BE2C (cell line): Measurements from ENCODE around the gene C5orf24.

Source experiments
- DNase-seq: peaks from one replicate; pipeline ENCODE4 v3.0.0-alpha.2; 2020
- H3K27me3 ChIP-seq: fragments of 250-450 bp; sonication (Bioruptor Pico); 2 replicates; pipeline ENCODE4 v1.5.1; 2020; ENCODE audit warnings: mild to moderate bottlenecking
- H3K36me3 ChIP-seq: fragments of 250-450 bp; sonication (Bioruptor Pico); 2 replicates; pipeline ENCODE4 v1.5.1; 2020; ENCODE audit warnings: mild to moderate bottlenecking
- H3K4me1 ChIP-seq: fragments of 250-450 bp; sonication (Bioruptor Pico); 2 replicates; pipeline ENCODE4 v1.5.1; 2020
- H3K4me3 ChIP-seq: 2 replicates; pipeline ENCODE4 v1.5.1; 2011; ENCODE audit warnings: low read depth, low read length
- H3K9me3 ChIP-seq: fragments of 250-450 bp; sonication (Bioruptor Pico); 2 replicates; pipeline ENCODE4 v1.5.1; 2020
- CTCF ChIP-seq: IDR thresholded peaks from 2 replicates; pipeline ENCODE4 v1.5.1; 2012; ENCODE audit warnings: mild to moderate bottlenecking, low read depth, low read length

C5orf24 gene

GRCh38 chr5:134818776-134819175 is 27.0 kb upstream of the C5orf24 start:
- TF ChIP-seq CTCF = no peak
- H3K4me3 ChIP-seq = no peak overlapping the region
- peaks cover 74% of the 10 kb centered on the region for H3K36me3 ChIP-seq

DNA sequence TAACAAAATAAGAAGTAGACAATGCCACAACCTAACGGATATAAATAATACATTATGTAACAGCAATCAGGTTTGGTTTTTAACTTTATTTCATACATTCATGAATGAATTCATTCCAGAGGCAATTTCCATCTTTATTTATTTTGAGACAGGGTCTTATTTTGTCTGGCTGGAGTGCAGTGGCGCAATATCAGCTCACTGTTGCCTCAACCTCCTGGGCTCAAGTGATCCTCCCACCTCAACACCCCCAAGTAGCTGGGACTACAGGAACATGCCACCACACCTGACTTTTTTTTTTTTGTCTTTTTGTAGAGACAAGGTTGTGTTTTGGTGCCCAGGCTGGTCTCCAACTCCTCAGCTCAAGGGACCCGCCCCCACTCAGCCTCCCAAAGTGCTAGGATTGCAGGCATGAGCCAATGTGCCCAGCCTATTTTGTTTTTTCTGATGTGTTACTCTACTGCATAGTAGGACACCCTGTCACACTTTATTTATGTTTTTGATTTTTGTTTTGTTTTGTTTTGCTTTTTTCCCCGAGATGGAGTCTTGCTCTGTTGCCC is 26.3 kb upstream of the C5orf24 start:
- no peak overlapping the region for H3K4me3 ChIP-seq
- no peaks in the 10 kb centered on the region for H3K27me3 ChIP-seq
- no peak for TF ChIP-seq CTCF
- H3K36me3 ChIP-seq = peaks cover 70% of the 10 kb centered on the region
- DNase-seq = no peak
- H3K9me3 ChIP-seq = no peaks in the 10 kb centered on the region
- H3K4me1 ChIP-seq = no peaks in the 10 kb centered on the region

More at GRCh38 chr5:134818776-134819175, 27.0 kb upstream of the C5orf24 start:
- no peaks in the 10 kb centered on the region for H3K27me3 ChIP-seq
- no peaks in the 10 kb centered on the region for H3K4me1 ChIP-seq
- no peaks in the 10 kb centered on the region for H3K9me3 ChIP-seq
- no peak for DNase-seq

DNA sequence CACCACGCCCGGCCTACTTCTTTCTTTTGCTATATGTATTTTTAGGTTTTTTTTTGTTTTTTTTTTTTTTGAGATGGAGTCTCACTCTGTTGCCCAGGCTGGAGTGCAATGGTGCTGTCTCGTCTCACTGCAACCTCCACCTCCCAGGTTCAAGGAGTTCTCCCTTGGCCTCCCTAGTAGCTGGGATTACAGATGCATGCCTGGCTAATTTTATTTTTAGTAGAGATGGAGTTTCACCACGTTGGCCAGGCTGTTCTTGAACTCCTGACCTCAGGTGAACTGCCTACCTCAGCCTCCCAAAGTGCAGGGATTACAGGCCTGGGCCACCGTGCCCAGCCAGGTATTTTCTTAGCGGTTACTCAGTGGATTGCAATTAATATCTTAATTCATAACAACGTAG is 23.9 kb upstream of the C5orf24 start:
- H3K36me3 ChIP-seq = peaks cover 59% of the 10 kb centered on the region
- H3K4me1 ChIP-seq = no peaks in the 10 kb centered on the region
- no peak overlapping the region for H3K4me3 ChIP-seq

DNA sequence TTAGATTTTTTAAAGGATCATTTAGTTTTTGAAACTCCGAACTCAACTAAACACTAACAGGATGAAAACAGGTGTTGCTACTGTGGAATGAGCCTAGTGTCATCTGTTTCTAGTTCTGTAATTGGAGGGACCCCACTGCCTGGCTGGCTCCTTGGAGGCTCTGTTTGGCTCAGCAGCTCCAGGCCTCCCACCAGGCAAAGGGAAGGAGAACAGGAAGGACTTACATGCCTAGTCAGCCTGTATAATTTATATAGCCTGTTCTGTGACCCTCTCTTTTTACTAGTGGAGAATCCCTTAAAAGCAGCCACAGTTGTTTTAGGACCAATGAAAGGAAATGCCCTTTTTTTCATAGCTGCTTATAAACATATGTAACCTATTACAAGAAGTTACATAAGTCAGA is 21.1 kb upstream of the C5orf24 start:
- Histone ChIP-seq H3K36me3 (peaks cover 66% of the 10 kb centered on the region), H3K27me3 (no peaks in the 10 kb centered on the region), H3K9me3 (no peaks in the 10 kb centered on the region), H3K4me1 (no peaks in the 10 kb centered on the region), H3K4me3 (no peak overlapping the region)
- no peak for TF ChIP-seq CTCF
- DNase-seq = no peak

More for the DNA sequence above, 23.9 kb upstream of the C5orf24 start:
- Histone ChIP-seq H3K9me3 (no peaks in the 10 kb centered on the region), H3K27me3 (no peaks in the 10 kb centered on the region)
- DNase-seq = no peak
- no peak for TF ChIP-seq CTCF

DNA sequence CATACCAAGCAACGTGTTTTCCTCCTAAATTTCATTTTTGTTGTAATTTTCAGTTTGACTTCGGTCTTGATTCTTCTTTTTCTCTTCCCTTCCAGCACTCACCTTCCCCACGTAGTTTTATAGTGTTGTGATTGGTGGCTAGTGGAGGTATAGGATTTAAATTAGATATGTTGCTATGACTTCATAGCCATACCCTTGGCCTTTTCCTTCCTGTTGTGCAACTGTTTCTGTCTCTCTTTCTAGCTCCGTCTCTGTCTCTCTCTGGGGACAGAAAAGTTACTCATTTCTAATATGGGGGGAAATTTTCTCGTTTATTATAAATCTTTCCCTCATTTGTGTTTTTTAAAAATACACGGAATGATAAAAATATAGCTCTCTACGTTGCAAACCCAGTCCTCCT is 20.6 kb upstream of the C5orf24 start:
- no peaks in the 10 kb centered on the region for H3K9me3 ChIP-seq
- peaks cover 61% of the 10 kb centered on the region for H3K36me3 ChIP-seq
- no peak overlapping the region for H3K4me3 ChIP-seq
- no peak for TF ChIP-seq CTCF
- H3K4me1 ChIP-seq = no peaks in the 10 kb centered on the region
- no peaks in the 10 kb centered on the region for H3K27me3 ChIP-seq
- DNase-seq = no peak

GRCh38 chr5:134833340-134834032 is 12.3 kb upstream of the C5orf24 start:
- DNase-seq = no peak
- no peaks in the 10 kb centered on the region for H3K4me1 ChIP-seq
- H3K27me3 ChIP-seq = no peaks in the 10 kb centered on the region
- peaks cover 42% of the 10 kb centered on the region for H3K36me3 ChIP-seq
- H3K9me3 ChIP-seq = no peaks in the 10 kb centered on the region
- no peak overlapping the region for H3K4me3 ChIP-seq
- no peak for TF ChIP-seq CTCF
